Lung (tissue), 12 donors: ENCODE measurements around the gene BARX2. TPM values are rescaled to one million over a fixed set of nuclear protein-coding genes. Genes with fewer than 3 reads are reported as not detected.

Source experiments
- ATAC-seq: fragments of 200-7000 bp; cut with Tn5 transposase; one replicate; pipeline ENCODE4 v1.9.1; 2020; ENCODE audit warnings: moderate number of reproducible peaks; ENCODE audit not compliant: insufficient read depth, low FRiP score
- DNase-seq, 3 donors: peaks; one replicate each; pipeline ENCODE4 v3.0.0-alpha.2; 2013 to 2017
- H3K27ac ChIP-seq, 2 donors: one replicate each; pipeline ENCODE4 v1.5.1; 2013; ENCODE audit warnings: mild to moderate bottlenecking in 2 of 2, moderate library complexity in 2 of 2, control low read depth in 1 of 2, inconsistent platforms in 1 of 2, low read depth in 1 of 2, low read length in 1 of 2
- H3K27me3 ChIP-seq, 3 donors: one replicate each; pipeline ENCODE4 v1.5.1; 2013; ENCODE audit warnings: low read length in 2 of 3; ENCODE audit not compliant: control insufficient read depth in 3 of 3, insufficient read depth in 3 of 3
- H3K36me3 ChIP-seq, 4 donors: one replicate each; pipeline ENCODE4 v1.5.1; 2013; ENCODE audit warnings: low read length in 4 of 4, mild to moderate bottlenecking in 1 of 4, moderate library complexity in 1 of 4; ENCODE audit not compliant: control insufficient read depth in 4 of 4, insufficient read depth in 4 of 4
- H3K4me1 ChIP-seq, 5 donors: one replicate each; pipeline ENCODE4 v1.5.1; 2013; ENCODE audit warnings: low read length in 5 of 5, mild to moderate bottlenecking in 2 of 5, moderate library complexity in 1 of 5; ENCODE audit not compliant: control insufficient read depth in 5 of 5, insufficient read depth in 5 of 5
- H3K4me3 ChIP-seq: one replicate; pipeline ENCODE4 v1.5.1; 2013; ENCODE audit warnings: mild to moderate bottlenecking, control low read depth, moderate library complexity
- H3K9ac ChIP-seq, 2 donors: one replicate each; pipeline ENCODE4 v1.5.1; 2013; ENCODE audit warnings: low read length in 2 of 2, control low read depth in 1 of 2; ENCODE audit not compliant: insufficient read depth in 1 of 2
- H3K9me3 ChIP-seq, 4 donors: one replicate each; pipeline ENCODE4 v1.5.1; 2013; ENCODE audit warnings: low read length in 3 of 4, mild to moderate bottlenecking in 1 of 4, moderate library complexity in 1 of 4; ENCODE audit not compliant: control insufficient read depth in 4 of 4, insufficient read depth in 3 of 4
- WGBS, 2 donors: extraction: QIAGEN DNeasy Blood & Tissue Kit; methylation state at CpG; one replicate each; pipeline ENCODE4 v1.1.7; 2013; 5-methylcytosine and 5-hydroxymethylcytosine counted together
- polyA plus RNA-seq, 2 donors: library from polyadenylated mRNA; stranded (reverse); fragments of 200-250 nt; gene quantifications; one replicate each; pipeline ENCODE4 v1.2.1, GENCODE V29; 2013
- total RNA-seq, 2 donors: library from RNA; depleted of rRNA in 1 of 2; stranded (reverse); fragments of >200 nt in 1 of 2; gene quantifications; one replicate each; pipeline ENCODE4 v1.2.1, GENCODE V29; 2014 to 2021
- TF ChIP-seq, protein P1 (sequence below): IDR thresholded peaks from 2 replicates; pipeline ENCODE4 v1.5.1; 2012; ENCODE audit warnings: mild to moderate bottlenecking; ENCODE audit errors: control extremely low read depth, extremely low read depth
- donor health status: control.
- donor health status: control.
- donor health status: Bipolar disorder and iron deficiency.
- donor health status: healthy.
- donor health status: DM: yes; HTN: yes; CAD: no.

BARX2 gene
- total and polyA plus RNA-seq, 4 donors: 0.39 to 1.1 (median 0.75) TPM

GRCh38 chr11:129359748-129360147, 15.9 kb upstream of the BARX2 start:
- peaks cover 0 to 6% (median 0%) of the 10 kb centered on the region in 4 donors for H3K9me3 ChIP-seq
- no peak for DNase-seq
- no peak for ATAC-seq
- TF ChIP-seq, protein P1, sequence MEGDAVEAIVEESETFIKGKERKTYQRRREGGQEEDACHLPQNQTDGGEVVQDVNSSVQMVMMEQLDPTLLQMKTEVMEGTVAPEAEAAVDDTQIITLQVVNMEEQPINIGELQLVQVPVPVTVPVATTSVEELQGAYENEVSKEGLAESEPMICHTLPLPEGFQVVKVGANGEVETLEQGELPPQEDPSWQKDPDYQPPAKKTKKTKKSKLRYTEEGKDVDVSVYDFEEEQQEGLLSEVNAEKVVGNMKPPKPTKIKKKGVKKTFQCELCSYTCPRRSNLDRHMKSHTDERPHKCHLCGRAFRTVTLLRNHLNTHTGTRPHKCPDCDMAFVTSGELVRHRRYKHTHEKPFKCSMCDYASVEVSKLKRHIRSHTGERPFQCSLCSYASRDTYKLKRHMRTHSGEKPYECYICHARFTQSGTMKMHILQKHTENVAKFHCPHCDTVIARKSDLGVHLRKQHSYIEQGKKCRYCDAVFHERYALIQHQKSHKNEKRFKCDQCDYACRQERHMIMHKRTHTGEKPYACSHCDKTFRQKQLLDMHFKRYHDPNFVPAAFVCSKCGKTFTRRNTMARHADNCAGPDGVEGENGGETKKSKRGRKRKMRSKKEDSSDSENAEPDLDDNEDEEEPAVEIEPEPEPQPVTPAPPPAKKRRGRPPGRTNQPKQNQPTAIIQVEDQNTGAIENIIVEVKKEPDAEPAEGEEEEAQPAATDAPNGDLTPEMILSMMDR: no peak
- H3K27ac ChIP-seq: no peak overlapping the region
- 67 to 70% methylated on average over 2 of the region's 2 CpGs for WGBS, 2 donors
- no peak overlapping the region for H3K9ac ChIP-seq
- no peaks in the 10 kb centered on the region for H3K36me3 ChIP-seq
- peaks cover 0 to 14% (median 0%) of the 10 kb centered on the region in 3 donors for H3K27me3 ChIP-seq
- peaks cover 0 to 2% (median 0%) of the 10 kb centered on the region in 5 donors for H3K4me1 ChIP-seq
- H3K4me3 ChIP-seq: no peak overlapping the region

GRCh38 chr11:129364143-129364654, 11.4 kb upstream of the BARX2 start:
- no peak overlapping the region for H3K4me3 ChIP-seq

DNA sequence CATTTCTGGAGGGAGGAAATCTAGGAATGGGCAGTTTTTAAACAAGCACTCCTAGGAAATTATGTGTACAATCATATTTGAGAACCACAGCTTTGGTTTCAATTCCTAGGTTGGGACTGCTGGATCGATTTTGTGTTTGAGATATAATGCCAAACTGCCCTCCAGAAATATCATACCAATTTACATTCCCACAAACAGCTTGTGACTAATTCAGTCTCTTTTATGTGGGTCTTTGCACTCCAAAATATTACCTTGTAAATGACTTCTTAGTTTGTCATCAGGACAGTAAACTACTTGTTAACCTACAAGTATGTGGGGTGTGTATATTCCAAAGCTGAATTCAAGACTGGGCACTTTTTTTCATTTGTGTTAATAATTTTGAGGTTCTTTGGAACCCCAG, 9.8 kb upstream of the BARX2 start:
- 54 to 87% methylated on average over 1 of the region's 1 CpG for WGBS, 2 donors
- DNase-seq: no peak
- Histone ChIP-seq H3K27me3 (peaks cover 0 to 63% (median 47%) of the 10 kb centered on the region in 3 donors), H3K4me1 (no peaks in the 10 kb centered on the region), H3K9ac (no peak overlapping the region), H3K27ac (no peak overlapping the region), H3K9me3 (no peaks in the 10 kb centered on the region), H3K4me3 (no peak overlapping the region), H3K36me3 (no peaks in the 10 kb centered on the region)
- TF ChIP-seq, protein P1: no peak
- no peak for ATAC-seq

More at GRCh38 chr11:129364143-129364654, 11.4 kb upstream of the BARX2 start:
- Histone ChIP-seq H3K36me3 (no peaks in the 10 kb centered on the region), H3K27me3 (peaks cover 0 to 54% (median 33%) of the 10 kb centered on the region in 3 donors), H3K4me1 (no peaks in the 10 kb centered on the region), H3K9ac (no peak overlapping the region), H3K9me3 (peaks cover 0 to 5% (median 0%) of the 10 kb centered on the region in 4 donors), H3K27ac (no peak overlapping the region)
- WGBS, 2 donors: 2 to 3% methylated on average over 19 of the region's 19 CpGs
- TF ChIP-seq, protein P1: peak; percentile 98
- DNase-seq: peak; percentile 83 to 88 (median 86)
- ATAC-seq: peak; percentile 97
